ENCODE results near the gene PNPLA6. TPM values are rescaled to one million over a fixed set of nuclear protein-coding genes. Genes with fewer than 3 reads are reported as not detected.

PNPLA6 gene
- total RNA-seq, 1 donor from 2014 or later, result 40.8 TPM

GRCh38 chr19:7558667-7559066, 23.1 kb downstream of the PNPLA6 start:
- FAIRE-seq (no peak), DNase-seq (ENCODE audit: low read depth) (no peak)
- Histone ChIP-seq H3K27me3 (ENCODE audit: control insufficient read depth, insufficient read depth, low read length) (no peaks in the 10 kb centered on the region), H3K36me3 (ENCODE audit: control insufficient read depth, insufficient read depth, low read length) (peaks cover 24% of the 10 kb centered on the region), H3K4me3 (ENCODE audit: low read depth, low read length) (no peak overlapping the region)
- no peak for TF ChIP-seq CTCF (IDR thresholded peaks at IDR 0.05; ENCODE audit: insufficient read depth, low read length, severe bottlenecking)

DNA sequence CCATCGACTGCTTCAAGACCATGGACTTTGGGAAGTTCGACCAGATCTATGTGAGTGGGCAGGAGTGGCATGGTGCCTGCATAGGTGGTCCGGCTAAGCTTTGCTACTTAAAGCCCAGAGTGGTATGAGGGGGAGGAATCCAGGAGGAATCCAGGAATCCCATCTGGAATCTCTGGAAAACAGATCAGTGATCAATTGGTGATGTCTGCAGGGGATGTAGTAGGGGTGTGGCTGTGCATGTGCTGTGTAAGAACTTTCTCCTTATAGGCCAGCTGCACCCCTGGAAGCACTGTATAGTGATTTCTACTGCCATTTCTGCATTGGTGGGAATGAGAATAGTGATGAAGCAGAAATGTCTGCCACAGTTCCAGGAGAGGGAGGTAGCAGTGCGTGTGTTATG, 23.6 kb downstream of the PNPLA6 start:
- no peak for DNase-seq (ENCODE audit: low read depth)
- TF ChIP-seq CTCF (IDR thresholded peaks at IDR 0.05; ENCODE audit: insufficient read depth, low read length, severe bottlenecking), result no peak
- peaks cover 24% of the 10 kb centered on the region for H3K36me3 ChIP-seq (ENCODE audit: control insufficient read depth, insufficient read depth, low read length)
- no peak for FAIRE-seq
- no peak overlapping the region for H3K4me3 ChIP-seq (ENCODE audit: low read depth, low read length)
- no peaks in the 10 kb centered on the region for H3K27me3 ChIP-seq (ENCODE audit: control insufficient read depth, insufficient read depth, low read length)

- DNase-seq (ENCODE audit: low read depth) (no peak), FAIRE-seq (no peak)
- H3K36me3 ChIP-seq (ENCODE audit: control insufficient read depth, insufficient read depth, low read length), result peaks cover 18% of the 10 kb centered on the region
Measured at GRCh38 chr19:7560255-7560654, 24.7 kb downstream of the PNPLA6 start.

GRCh38 chr19:7561325-7561724, 25.8 kb downstream of the PNPLA6 start:
- no peak for TF ChIP-seq CTCF (IDR thresholded peaks at IDR 0.05; ENCODE audit: insufficient read depth, low read length, severe bottlenecking)

More at GRCh38 chr19:7560255-7560654, 24.7 kb downstream of the PNPLA6 start:
- TF ChIP-seq CTCF (IDR thresholded peaks at IDR 0.05; ENCODE audit: insufficient read depth, low read length, severe bottlenecking), result no peak
- H3K4me3 ChIP-seq (ENCODE audit: low read depth, low read length), result no peak overlapping the region
- no peaks in the 10 kb centered on the region for H3K27me3 ChIP-seq (ENCODE audit: control insufficient read depth, insufficient read depth, low read length)

DNA sequence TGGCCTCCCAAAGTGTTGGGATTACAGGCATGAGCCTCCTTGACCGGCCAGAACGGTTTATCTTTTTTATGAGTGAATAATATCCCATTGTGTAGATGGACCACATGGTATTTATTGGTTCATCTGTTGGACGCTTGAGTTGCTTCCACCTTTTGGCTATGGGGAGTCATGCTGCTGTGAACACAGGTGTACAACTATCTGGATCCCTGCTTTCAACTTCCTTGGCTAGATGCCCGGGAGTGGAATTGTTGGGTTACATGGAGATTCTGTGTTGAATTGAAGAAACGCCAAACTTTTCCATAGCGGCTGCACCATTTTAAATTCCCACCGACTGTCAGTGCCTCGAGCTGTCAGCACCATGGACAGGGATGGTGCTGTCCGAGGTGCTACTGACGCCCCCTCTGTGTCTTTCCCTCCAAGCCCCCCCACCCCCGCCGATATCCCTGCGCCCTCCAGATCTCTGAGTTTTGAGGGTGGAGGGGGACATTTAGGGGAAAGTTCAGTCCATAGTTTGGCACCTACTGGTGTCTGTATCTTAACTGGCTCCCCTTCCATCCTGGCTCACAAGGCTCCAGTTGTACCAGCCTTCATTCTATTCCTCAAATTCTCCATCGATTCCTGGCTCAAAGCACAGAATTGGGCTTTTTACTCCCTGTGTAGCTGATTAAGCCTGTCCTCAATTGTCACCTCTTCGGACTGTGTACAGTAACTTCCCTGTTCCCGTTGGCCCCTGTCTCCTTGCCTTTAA, 27.3 kb downstream of the PNPLA6 start:
- no peaks in the 10 kb centered on the region for H3K27me3 ChIP-seq (ENCODE audit: control insufficient read depth, insufficient read depth, low read length)
- H3K4me3 ChIP-seq (ENCODE audit: low read depth, low read length), result no peak overlapping the region
- H3K36me3 ChIP-seq (ENCODE audit: control insufficient read depth, insufficient read depth, low read length), result peaks cover 5% of the 10 kb centered on the region
- DNase-seq (ENCODE audit: low read depth) (no peak), FAIRE-seq (no peak)
- no peak for TF ChIP-seq CTCF (IDR thresholded peaks at IDR 0.05; ENCODE audit: insufficient read depth, low read length, severe bottlenecking)

More at GRCh38 chr19:7561325-7561724, 25.8 kb downstream of the PNPLA6 start:
- DNase-seq (ENCODE audit: low read depth), result no peak
- no peak overlapping the region for H3K4me3 ChIP-seq (ENCODE audit: low read depth, low read length)
- no peak for FAIRE-seq
- no peaks in the 10 kb centered on the region for H3K27me3 ChIP-seq (ENCODE audit: control insufficient read depth, insufficient read depth, low read length)
- peaks cover 16% of the 10 kb centered on the region for H3K36me3 ChIP-seq (ENCODE audit: control insufficient read depth, insufficient read depth, low read length)

DNA sequence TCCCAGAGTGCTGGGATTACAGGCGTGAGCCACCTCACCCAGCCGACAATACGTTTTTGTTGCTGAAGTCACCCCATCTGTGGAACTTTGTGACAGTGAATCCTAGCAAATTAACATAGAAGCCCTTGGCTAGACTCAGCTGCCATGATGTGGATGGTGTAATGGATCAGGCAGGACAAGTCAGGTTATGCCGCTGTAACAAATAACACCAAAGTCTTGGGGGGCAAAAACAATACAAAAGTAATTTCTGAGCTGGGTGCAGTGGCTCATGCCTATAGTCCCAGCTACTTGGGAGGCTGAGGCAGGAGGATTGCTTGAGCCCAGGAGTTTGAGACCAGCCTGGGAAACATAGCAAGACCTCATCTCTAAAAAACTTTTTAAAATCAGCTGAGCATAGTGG, 29.3 kb downstream of the PNPLA6 start:
- no peak for DNase-seq (ENCODE audit: low read depth)
- TF ChIP-seq CTCF (IDR thresholded peaks at IDR 0.05; ENCODE audit: insufficient read depth, low read length, severe bottlenecking), result no peak
- no peak overlapping the region for H3K4me3 ChIP-seq (ENCODE audit: low read depth, low read length)
- FAIRE-seq, result no peak
- no peaks in the 10 kb centered on the region for H3K27me3 ChIP-seq (ENCODE audit: control insufficient read depth, insufficient read depth, low read length)
- H3K36me3 ChIP-seq (ENCODE audit: control insufficient read depth, insufficient read depth, low read length), result peaks cover 2% of the 10 kb centered on the region
